HG02588 (cell line): Measurements from ENCODE around the gene ZNF581.

Experiments used
- ATAC-seq: cut with Tn5 transposase; IDR thresholded peaks from one replicate; pipeline ENCODE4 v1.9.1; 2021; ENCODE audit warnings: mild to moderate bottlenecking, moderate library complexity; ENCODE audit not compliant: unreplicated experiment

The ZNF581 gene

GRCh38 chr19:55677572-55678028 is 34.2 kb downstream of the ZNF581 start:
- no peak for ATAC-seq

GRCh38 chr19:55678121-55678671 is 34.7 kb downstream of the ZNF581 start:
- ATAC-seq: peak; percentile 50

GRCh38 chr19:55679343-55680257 is 36.2 kb downstream of the ZNF581 start:
- no peak for ATAC-seq

- ATAC-seq: no peak
These were observed 37.1 kb downstream of the ZNF581 start for GRCh38 chr19:55680339-55681130.

- ATAC-seq: no peak
These were observed 38.0 kb downstream of the ZNF581 start for GRCh38 chr19:55681131-55682092.

- no peak for ATAC-seq
These were observed 40.2 kb downstream of the ZNF581 start for GRCh38 chr19:55683449-55684261.

GRCh38 chr19:55684946-55685681 is 41.7 kb downstream of the ZNF581 start:
- ATAC-seq: no peak

- no peak for ATAC-seq
These were observed 42.3 kb downstream of the ZNF581 start for GRCh38 chr19:55685776-55686175.

- no peak for ATAC-seq
These were observed 43.0 kb downstream of the ZNF581 start for GRCh38 chr19:55686311-55687050.

- ATAC-seq: no peak
These were observed 44.1 kb downstream of the ZNF581 start for GRCh38 chr19:55687281-55688201.

- no peak for ATAC-seq
These were observed 45.2 kb downstream of the ZNF581 start for GRCh38 chr19:55688422-55689218.

GRCh38 chr19:55689411-55690108 is 46.1 kb downstream of the ZNF581 start:
- no peak for ATAC-seq

- no peak for ATAC-seq
These were observed 46.8 kb downstream of the ZNF581 start for GRCh38 chr19:55690109-55690768.

- no peak for ATAC-seq
These were observed 47.5 kb downstream of the ZNF581 start for GRCh38 chr19:55690769-55691545.
